ENCODE results near the gene PRDM11.

The PRDM11 gene

GRCh38 chr11:45273509-45273908 lies 127.1 kb downstream of the PRDM11 start:
- TF ChIP-seq EZH2 (IDR thresholded peaks at IDR 0.05; ENCODE audit: borderline replicate concordance, low read length) (no peak), CTCF (IDR thresholded peaks at IDR 0.05; ENCODE audit: low read length) (no peak)
- Histone ChIP-seq H3K9ac (ENCODE audit: low read length) (no peak overlapping the region), H3K79me2 (ENCODE audit: insufficient read depth, low read length) (no peaks in the 10 kb centered on the region), H3K9me3 (ENCODE audit: low read length) (no peaks in the 10 kb centered on the region), H3F3A (ENCODE audit: insufficient read depth, low read length) (no peaks in the 10 kb centered on the region), H3K4me2 (ENCODE audit: low read length) (no peak overlapping the region), H4K20me1 (ENCODE audit: insufficient read depth, low read length) (no peaks in the 10 kb centered on the region), H3K4me1 (ENCODE audit: insufficient read depth, low read length, severe bottlenecking) (no peaks in the 10 kb centered on the region), H3K36me3 (ENCODE audit: insufficient read depth, low read length) (no peaks in the 10 kb centered on the region), H3K4me3 (ENCODE audit: low read depth, low read length, poor library complexity, severe bottlenecking) (no peak overlapping the region), H2AFZ (ENCODE audit: low read length) (no peak overlapping the region), H3K9me2 (ENCODE audit: low read depth, low read length) (no peaks in the 10 kb centered on the region), H3K27ac (ENCODE audit: low read depth, low read length, poor library complexity, severe bottlenecking) (no peak overlapping the region), H3K27me3 (ENCODE audit: insufficient read depth, low read length) (no peaks in the 10 kb centered on the region)

GRCh38 chr11:45274206-45274605 lies 127.8 kb downstream of the PRDM11 start:
- Histone ChIP-seq H3K36me3 (ENCODE audit: insufficient read depth, low read length) (no peaks in the 10 kb centered on the region), H3K4me1 (ENCODE audit: insufficient read depth, low read length, severe bottlenecking) (no peaks in the 10 kb centered on the region), H3K4me2 (ENCODE audit: low read length) (no peak overlapping the region), H4K20me1 (ENCODE audit: insufficient read depth, low read length) (no peaks in the 10 kb centered on the region), H3K9ac (ENCODE audit: low read length) (no peak overlapping the region), H2AFZ (ENCODE audit: low read length) (no peak overlapping the region), H3K27ac (ENCODE audit: low read depth, low read length, poor library complexity, severe bottlenecking) (no peak overlapping the region), H3K9me3 (ENCODE audit: low read length) (peaks cover 2% of the 10 kb centered on the region; the same call in 1 of the 2 replicates), H3K9me2 (ENCODE audit: low read depth, low read length) (no peaks in the 10 kb centered on the region), H3F3A (ENCODE audit: insufficient read depth, low read length) (no peaks in the 10 kb centered on the region), H3K4me3 (ENCODE audit: low read depth, low read length, poor library complexity, severe bottlenecking) (no peak overlapping the region), H3K27me3 (ENCODE audit: insufficient read depth, low read length) (no peaks in the 10 kb centered on the region), H3K79me2 (ENCODE audit: insufficient read depth, low read length) (no peaks in the 10 kb centered on the region)
- TF ChIP-seq CTCF (IDR thresholded peaks at IDR 0.05; ENCODE audit: low read length) (no peak), EZH2 (IDR thresholded peaks at IDR 0.05; ENCODE audit: borderline replicate concordance, low read length) (no peak)

GRCh38 chr11:45275828-45276227 lies 129.4 kb downstream of the PRDM11 start:
- no peaks in the 10 kb centered on the region for H3K4me1 ChIP-seq (ENCODE audit: insufficient read depth, low read length, severe bottlenecking)
- no peak overlapping the region for H3K4me3 ChIP-seq (ENCODE audit: low read depth, low read length, poor library complexity, severe bottlenecking)
- H3K27ac ChIP-seq (ENCODE audit: low read depth, low read length, poor library complexity, severe bottlenecking): no peak overlapping the region
- H3K9me3 ChIP-seq (ENCODE audit: low read length): peaks cover 2% of the 10 kb centered on the region; the same call in 1 of the 2 replicates
- no peak overlapping the region for H3K4me2 ChIP-seq (ENCODE audit: low read length)
- H4K20me1 ChIP-seq (ENCODE audit: insufficient read depth, low read length): no peaks in the 10 kb centered on the region
- H3K9ac ChIP-seq (ENCODE audit: low read length): no peak overlapping the region
- no peaks in the 10 kb centered on the region for H3K27me3 ChIP-seq (ENCODE audit: insufficient read depth, low read length)
- no peaks in the 10 kb centered on the region for H3K79me2 ChIP-seq (ENCODE audit: insufficient read depth, low read length)
- TF ChIP-seq CTCF (IDR thresholded peaks at IDR 0.05; ENCODE audit: low read length): no peak
- no peaks in the 10 kb centered on the region for H3K9me2 ChIP-seq (ENCODE audit: low read depth, low read length)
- H3K36me3 ChIP-seq (ENCODE audit: insufficient read depth, low read length): no peaks in the 10 kb centered on the region
- no peak overlapping the region for H2AFZ ChIP-seq (ENCODE audit: low read length)
- H3F3A ChIP-seq (ENCODE audit: insufficient read depth, low read length): no peaks in the 10 kb centered on the region

Data from OCI-LY1 (cell line).